Left cardiac atrium (tissue), 4 donors: Measurements from ENCODE around the gene KRT14. TPM values are rescaled to one million over a fixed set of nuclear protein-coding genes. Genes with fewer than 3 reads are reported as not detected.
"Not testable (repeated sequence)": the region's sequence is repeated elsewhere in the genome, so short reads cannot be mapped to it uniquely, and the experiment has no call there.

Experiments
- ATAC-seq, 2 donors: fragments of 200-7000 bp; cut with Tn5 transposase; one replicate each; pipeline ENCODE4 v1.9.1; 2020; ENCODE audit warnings: mild to moderate bottlenecking in 2 of 2, moderate library complexity in 2 of 2
- DNase-seq: peaks from one replicate; pipeline ENCODE4 v3.0.0-alpha.2; 2020
- intact Hi-C, 2 donors: fragments of 100-400 bp; cut with DNase I; formaldehyde crosslinking; loops; one replicate each; pipeline versions ENCODE4 v1.14.1 to v1.15.1; 2022 to 2023
- total RNA-seq, 2 donors: library from RNA; stranded (reverse); fragmentation: NEBNext Ultra II Directional; extraction: Animal tissue kit (Norgen Biotek cat#: 25700); gene quantifications; one replicate each; pipeline ENCODE4 v1.2.1, GENCODE V29; 2021
- donor health status: DM: no; HTN: yes; CAD: no.
- donor health status: DM: no; HTN: yes; CAD: no; lungs with severe emphysema.
- donor health status: DM: yes; HTN: yes; CAD: no.
- donor health status: Dilated cardiomyopathy.

Gene KRT14
- total RNA-seq, 2 donors from 2014 or later: 0.41 to 0.58 TPM

- intact Hi-C loops: no loop called here
- DNase-seq (no peak), ATAC-seq (no peak)
These were observed 37.8 kb upstream of the KRT14 start, which contains the start of gene KRT17 for GRCh38 chr17:41624208-41625101. Gene KRT17, minus strand, starts transcription at chr17:41624575. Its CDS starts 66 bp downstream, at chr17:41624509.

DNA sequence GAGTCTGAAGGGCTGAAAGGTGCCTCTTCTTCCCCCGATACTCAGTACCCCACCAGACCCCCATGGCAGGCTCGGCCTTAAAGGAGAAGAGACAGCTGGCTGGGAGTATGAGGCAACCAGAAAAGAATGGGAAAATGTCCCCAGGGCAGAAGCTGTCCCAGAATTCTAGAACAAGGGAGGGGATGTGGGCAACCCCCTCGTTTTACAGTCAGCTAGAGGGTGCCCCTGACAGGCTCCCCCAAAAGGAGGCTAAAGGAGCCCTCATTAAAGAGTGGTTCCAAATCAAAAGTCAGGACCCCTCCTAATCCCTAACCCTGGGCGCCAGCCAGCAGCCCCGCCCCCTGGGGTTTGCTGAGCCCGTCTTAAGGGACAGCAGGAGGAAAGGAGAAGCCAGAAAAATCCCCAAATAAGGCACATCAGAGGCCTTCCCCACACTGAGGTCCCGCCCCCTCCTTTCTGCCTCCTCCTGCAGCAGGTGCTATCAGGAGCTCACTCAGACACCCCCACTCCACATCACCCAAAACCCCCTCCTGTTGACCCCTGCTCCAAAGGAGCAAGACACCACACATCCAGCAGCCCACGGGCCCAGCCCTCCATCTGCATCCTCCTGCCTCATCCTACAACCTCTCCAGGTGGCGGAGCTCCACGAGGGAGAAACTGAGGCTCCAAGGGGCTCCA is 36.6 kb upstream of the KRT14 start:
- intact Hi-C loops: not testable (repeated sequence)

DNA sequence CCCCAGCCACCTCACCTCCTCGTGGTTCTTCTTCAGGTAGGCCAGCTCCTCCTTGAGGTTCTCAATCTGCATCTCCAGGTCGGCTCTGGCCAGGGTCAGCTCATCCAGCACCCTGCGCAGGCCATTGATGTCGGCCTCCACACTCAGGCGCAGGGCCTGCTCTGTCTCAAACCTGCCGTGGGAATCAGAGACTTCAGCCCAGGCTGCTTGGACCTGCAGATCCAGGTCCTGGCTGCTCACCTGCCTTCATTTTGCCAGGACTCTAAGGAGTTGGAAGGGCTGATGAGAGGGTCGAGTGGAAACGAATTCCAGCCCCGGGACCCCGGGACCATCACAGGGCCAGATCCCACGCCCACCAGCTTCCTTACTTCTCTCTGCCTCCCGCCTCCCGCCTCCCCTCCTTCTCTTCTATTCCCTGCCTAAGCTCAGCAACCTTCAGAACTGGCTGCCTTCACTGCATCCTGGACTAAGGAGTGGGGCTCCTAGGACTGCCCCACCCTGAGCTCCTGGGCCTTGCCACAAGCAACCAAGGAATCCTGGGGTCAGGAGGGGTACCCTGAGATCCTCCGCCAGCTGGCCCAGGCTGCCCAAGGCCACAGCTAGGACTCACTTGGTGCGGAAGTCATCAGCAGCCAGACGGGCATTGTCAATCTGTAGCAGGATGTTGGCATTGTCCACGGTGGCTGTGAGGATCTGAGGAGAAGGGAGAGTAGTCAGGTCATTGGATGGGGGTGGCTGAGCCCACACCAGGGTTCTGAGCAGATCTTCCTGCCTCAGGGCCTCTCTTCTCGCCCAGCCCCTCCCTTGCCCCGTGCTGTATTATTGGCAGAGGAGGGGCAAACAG is 35.9 kb upstream of the KRT14 start:
- intact Hi-C loops, ATAC-seq: not testable (repeated sequence)

More for the DNA sequence above, 36.6 kb upstream of the KRT14 start:
- not testable (repeated sequence) for ATAC-seq, DNase-seq

DNA sequence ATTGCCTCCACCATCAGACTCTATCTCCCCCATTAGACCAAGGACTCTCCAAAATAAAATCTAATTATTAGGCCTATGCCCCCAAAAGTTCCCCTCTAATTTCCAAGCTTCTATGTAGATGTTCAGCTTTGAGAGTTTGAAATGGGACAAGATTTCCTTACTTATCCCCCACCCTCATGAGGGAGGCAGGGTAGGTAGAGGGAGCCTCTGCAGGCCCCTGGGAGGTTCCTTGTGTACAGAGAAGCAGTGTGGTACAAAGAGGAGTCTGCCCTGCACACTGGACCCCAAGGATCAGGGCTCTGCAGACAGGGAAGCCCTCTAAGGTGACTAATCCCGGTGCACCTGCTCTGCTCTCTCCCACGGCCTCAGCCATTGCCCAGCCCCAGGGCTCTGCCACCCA is 35.2 kb upstream of the KRT14 start:
- DNase-seq: no peak
- intact Hi-C loops: no loop called here
- no peak for ATAC-seq

More for the DNA sequence above, 35.9 kb upstream of the KRT14 start:
- DNase-seq: not testable (repeated sequence)

DNA sequence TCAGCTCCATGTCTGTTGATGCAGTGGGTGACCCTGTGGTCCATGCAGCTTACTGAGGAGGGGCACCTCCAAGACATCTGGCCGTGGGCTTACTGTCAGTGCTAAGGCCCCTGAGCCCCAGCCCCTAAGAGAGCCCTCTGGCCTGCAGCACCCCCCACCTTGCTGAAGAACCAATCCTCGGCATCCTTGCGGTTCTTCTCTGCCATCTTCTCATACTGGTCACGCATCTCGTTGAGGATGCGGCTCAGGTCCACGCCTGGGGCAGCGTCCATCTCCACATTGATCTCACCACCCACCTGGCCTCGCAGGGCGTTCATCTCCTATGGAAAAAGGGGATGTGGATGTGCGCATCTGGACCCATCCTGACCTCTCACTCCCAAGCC is 34.7 kb upstream of the KRT14 start:
- DNase-seq, intact Hi-C loops, ATAC-seq: not testable (repeated sequence)

DNA sequence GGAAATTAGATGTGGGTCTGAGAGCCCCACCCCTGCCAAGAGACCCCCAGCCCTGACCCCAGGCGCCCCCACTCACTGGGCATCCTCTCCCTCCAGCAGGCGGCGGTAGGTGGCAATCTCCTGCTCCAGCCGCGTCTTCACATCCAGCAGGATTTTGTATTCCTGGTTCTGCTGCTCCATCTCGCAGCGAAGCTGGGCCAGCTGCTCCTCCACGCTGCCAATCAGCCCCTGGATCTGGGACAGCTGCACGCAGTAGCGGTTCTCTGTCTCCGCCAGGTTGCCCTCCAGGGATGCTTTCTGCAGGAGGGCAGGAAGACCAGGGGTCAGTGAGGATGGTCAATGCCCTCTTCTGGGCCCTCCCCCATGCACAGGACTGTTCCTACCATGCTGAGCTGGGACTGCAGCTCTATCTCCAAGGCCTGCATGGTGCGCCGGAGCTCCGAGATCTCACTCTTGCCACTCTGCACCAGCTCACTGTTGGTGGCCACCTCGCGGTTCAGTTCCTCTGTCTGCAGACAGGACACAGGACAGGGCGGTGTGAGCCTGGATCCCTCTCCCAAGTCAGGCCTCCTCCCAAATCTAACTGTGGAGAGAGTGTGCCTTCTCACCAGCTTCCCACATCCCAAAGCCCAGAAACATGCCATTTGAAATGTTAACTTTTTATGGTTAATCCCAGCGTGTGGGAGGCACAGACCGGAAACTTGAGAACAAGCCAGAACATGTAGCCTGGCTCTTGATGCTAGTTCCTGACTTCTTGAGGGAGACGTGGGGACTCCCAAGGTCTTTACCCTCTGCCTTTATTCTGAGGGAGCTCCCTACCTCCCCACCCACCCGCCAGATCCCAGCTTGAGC is 34.1 kb upstream of the KRT14 start:
- intact Hi-C loops: no loop called here
- ATAC-seq (no peak), DNase-seq (no peak)

DNA sequence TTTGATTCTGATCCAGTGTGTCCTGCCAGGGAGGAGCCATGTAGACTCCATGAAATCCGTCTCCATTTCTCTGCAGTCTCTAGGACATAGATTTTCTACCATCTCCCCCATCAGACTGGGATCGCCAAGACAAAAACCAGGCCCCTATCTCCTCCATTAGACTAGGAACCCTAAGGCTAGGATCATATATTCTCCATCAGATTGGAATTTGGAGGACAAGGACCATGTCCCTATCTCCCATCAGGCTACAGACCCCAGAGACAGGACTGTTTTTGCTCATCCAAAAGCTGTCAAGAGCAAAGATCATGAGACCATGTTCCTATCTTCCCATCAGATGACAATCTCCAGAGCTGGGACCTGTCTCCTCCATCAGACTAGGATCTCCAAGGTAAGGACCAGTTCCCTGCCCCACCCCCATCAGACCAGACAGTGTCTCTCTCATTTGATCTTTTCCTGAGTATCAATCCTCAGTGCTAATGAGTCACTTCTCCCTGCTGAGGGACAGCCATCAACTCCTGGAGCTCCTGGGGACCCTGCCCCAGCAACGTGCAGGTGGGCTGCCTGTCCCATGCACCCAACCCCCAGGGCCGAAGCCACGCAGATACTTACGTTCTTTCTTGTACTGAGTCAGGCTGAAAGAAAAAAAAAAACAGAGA is 33.4 kb upstream of the KRT14 start:
- intact Hi-C loops, ATAC-seq, DNase-seq: not testable (repeated sequence)

DNA sequence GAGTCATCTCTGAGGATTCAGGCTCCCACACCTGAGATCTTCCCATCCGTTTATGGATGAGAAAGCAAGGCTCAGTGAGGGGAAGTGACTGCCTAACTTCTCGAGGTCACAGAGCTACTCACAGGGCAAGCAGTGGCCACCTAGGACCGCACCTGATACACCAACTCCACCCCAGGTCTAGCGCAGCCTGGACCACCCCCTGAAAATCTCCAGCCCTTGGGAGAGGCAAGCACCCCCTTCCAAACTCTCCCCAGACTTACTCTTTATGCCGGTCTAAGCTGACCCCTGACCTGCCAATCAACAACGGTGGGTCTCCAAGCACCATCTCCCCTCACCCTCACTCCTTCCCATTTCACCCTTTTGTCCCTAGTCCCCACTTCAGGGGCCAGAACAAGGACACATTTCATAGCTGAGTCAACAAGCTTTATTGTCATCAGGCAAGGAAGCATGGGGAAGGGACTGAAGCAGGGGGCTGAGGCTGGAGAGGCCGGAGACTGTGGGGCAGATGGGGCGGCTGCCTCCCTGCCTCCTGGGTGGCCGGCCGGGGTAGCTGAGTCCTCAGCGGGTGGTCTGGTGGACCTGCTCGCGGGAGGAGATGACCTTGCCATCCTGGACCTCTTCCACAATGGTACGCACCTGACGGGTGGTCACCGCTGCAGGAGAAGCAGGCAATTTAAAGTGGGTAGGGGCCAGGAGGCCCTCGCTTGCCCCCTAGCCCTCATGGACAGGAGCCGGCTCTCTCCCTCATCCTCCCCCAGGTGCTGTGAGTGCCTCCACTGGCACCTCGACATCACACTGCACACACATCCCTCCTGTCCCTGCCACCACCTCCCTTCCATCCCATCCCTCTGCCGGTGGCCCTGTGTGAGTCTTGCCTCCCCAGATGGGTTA is 32.6 kb upstream of the KRT14 start:
- DNase-seq: no peak
- ATAC-seq: no peak
- intact Hi-C loops: no loop called here

DNA sequence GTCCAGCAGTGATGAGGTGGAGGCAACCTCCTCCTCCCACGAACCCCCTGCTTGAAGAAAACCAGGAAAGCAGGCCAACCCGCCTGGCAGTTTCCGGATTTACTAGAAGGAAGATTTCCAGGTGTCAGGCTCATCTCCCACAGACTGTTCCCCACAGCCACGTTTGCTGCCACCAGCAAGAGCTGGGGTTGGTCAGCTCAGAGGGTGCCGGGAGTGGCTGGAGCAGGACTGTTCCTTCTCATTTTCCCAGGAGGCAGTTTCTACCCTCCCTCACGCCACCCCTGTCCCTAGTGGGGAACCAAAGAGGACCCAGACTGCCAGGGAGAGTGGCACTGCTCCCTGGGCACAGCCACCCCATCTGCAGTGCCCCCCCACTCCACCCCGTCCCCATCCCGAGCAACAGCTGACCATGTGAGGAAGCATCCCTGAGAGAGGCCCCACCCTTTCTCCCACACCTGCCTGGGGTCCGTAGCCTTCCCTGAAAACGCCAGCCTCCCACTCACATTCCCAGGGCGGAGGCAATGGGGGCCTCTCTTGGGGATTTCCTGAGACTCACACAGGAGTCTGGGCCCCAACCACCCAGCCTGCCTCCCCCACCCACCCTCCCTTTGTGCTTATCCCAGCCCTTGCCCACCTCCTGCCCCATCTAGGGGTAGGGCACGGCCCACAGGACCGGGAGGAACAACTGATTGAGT is 31.8 kb upstream of the KRT14 start:
- no peak for DNase-seq
- ATAC-seq: no peak

GRCh38 chr17:41617698-41618097 is 31.0 kb upstream of the KRT14 start:
- ATAC-seq (no peak), DNase-seq (no peak)
- intact Hi-C loops: no loop called here

More for the DNA sequence above, 31.8 kb upstream of the KRT14 start:
- intact Hi-C loops: no loop called here

DNA sequence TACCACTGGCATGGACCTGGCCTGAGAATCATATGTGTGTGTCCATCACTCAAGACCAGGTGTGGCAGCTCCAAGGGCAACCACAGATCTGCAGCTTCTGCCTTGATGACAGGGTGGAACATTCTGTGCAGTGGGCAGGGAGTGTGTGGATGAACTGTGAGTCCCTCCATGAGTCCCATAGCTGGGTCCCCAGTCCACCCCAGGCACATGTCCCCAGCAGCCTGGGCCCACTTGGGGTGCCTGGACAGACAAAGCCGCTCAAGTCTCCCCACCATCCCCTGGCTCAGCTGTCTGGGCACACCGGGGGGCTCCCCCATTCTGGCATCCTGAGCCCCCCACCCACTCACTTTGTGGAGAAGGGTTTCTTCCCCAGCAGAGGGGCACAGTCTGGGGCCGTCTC is 30.4 kb upstream of the KRT14 start:
- ATAC-seq: no peak
- DNase-seq: no peak
- intact Hi-C loops: no loop called here

- intact Hi-C loops, ATAC-seq, DNase-seq: not testable (repeated sequence)
These were observed 29.8 kb upstream of the KRT14 start for GRCh38 chr17:41616486-41616885.

DNA sequence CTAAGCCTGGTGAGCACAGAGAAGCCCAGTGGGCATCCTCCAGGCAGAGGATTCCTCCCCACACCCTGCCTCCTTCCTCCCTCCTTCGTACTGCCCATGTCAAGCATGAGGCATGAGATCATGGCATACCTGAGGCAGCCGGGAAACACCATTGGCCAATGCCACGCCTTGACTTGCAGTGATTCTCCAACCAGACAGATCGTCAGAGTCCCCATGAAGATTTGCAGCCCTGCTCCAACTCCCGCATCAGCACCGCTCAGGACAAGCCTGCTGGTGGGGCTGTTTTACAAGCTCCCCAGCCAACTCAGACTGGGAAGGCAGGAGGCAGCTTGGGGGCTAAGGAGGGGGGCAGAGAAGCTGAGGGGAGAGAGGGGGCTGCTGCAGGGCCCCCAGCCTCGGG is 28.8 kb upstream of the KRT14 start:
- intact Hi-C loops: no loop called here
- no peak for ATAC-seq
- peak; percentile 1 for DNase-seq

- intact Hi-C loops, DNase-seq, ATAC-seq: not testable (repeated sequence)
These were observed 28.1 kb upstream of the KRT14 start for GRCh38 chr17:41614767-41615166.

GRCh38 chr17:41614098-41614497 is 27.4 kb upstream of the KRT14 start:
- DNase-seq (no peak), ATAC-seq (no peak)
- intact Hi-C loops: no loop called here
